NCI-H69 (cell line): ENCODE data around the gene MARK3.
A peak's percentile ranks its signal among the peaks of the same experiment; 100 is the strongest.
"Not testable (repeated sequence)": the region's sequence is repeated elsewhere in the genome, so short reads cannot be mapped to it uniquely, and the experiment has no call there.

Experiments
- DNase-seq: peaks from one replicate; lab custom pipeline; 2025; lab: John Stamatoyannopoulos, UW

MARK3 gene

DNA sequence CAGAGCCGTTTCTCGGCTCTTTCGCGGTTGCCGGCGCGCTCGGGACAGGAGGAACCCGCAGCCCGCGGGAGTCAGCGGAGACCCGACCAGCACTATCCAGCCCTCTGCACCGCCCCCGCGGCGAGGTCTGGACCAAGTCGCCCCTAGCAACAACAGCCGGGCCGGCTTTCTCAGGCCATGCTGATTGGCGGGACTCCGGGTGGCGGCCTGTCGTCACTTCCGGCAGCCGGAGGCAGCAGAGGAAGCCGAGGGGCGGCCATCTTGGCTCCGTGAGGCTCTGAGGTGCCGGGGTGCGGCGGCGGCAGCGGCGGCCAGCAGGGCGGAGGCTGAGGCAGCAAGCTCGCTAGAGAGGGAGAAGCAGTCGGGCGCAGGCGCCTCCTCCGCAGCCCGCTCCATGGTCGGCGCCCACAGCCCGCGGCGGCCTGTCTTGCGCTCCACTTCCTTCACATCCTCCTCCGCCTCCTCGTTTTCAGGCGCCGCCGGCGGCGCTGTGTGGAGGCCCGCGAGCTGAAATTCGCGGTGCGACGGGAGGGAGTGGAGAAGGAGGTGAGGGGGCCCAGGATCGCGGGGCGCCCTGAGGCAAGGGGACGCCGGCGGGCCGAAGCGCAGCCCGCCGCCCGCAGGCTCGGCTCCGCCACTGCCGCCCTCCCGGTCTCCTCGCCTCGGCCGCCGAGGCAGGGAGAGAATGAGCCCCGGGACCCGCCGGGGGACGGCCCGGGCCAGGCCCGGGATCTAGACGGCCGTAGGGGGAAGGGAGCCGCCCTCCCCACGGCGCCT, at the start of gene MARK3:
Gene MARK3, plus strand, starts transcription at position 264 of the 777 bp plus-strand sequence. CDS start 615 bp downstream, outside the sequence.
- DNase-seq: peak; percentile 98

DNA sequence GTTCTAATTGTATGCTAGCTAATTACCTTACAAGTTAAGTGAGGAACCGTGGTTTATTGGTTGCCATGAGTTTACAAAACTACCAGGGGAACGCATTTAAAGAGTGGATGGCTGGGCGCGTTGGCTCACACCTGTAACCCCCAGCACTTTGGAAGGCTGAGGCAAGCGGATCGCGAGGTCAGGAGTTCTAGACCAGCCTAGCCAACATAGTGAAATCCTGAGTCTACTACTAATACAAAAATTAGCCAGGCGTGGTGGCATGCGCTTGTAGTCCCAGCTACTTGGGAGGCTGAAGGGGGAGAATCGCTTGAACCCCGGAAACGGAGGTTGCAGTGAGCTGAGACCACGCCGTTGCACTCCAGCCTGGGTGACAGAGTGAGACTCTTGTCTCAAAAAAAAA, 49.0 kb upstream of the MARK3 start:
- no peak for DNase-seq

DNA sequence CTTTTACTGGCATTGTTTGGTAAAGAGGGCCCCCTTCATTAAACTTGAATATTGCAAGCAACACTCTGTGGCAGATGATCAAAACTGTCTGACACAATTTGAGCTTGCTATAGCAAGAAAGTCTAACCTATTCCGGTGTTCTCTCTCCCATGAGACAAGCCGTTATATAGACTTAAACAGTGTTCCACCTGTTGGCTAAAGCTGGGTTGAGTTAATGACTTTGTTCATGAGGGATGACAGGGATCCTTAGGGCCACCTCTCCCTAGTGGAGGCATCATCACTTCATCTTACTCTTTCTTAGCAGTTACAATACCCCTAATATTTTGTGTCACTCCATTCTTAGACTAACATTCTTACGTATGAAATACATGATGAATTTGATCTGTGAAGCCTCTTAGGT, 47.4 kb upstream of the MARK3 start:
- DNase-seq: no peak

DNA sequence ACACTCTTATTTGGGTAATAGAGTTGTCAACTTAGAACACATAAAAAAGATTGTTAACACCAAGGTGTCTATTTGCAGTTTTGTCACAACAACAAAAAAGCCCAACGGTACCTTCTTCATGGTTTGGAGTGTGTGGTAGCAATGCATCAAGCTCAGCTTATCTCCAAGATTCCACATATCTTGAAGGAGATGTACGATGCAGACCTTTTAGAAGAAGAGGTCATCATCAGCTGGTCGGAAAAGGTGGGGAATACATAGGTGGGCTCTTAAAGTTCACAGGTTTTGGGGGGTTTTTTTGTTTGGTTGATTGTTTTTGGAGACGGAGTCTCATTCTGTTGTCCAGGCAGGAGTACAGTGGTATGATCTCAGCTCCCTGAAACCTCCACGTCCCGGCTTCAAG, 45.7 kb upstream of the MARK3 start:
- DNase-seq: no peak

DNA sequence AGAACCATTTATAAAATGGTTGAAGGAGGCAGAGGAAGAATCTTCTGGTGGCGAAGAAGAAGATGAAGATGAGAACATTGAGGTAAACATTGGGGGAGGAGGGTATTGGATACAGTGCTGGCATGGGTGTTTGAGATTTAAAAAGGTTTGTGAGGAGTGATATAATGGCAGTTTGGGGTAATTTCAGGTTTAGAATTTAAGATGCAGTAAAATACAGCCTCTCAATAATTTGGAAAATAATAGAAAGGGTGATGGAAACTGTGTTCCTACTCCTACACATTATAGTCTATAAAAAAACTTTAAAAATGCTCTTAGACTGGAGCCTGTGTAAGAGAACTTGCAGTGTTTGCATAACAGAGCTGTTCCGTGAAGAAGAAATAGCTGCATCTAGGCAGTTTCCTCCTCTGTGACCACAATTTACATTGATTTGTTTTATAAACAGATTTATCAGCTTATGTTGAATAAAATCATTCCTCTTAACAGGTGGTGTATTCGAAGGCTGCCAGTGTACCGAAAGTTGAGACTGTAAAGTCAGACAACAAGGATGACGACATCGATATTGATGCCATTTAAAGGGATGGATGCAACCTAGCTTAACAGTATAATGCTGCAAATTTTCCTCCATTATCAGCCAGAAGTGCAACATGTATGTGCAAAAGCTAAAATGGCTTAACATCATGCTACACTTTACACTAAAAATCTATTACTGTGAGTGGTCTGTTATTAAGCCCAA, 44.6 kb upstream of the MARK3 start:
- DNase-seq: no peak

DNA sequence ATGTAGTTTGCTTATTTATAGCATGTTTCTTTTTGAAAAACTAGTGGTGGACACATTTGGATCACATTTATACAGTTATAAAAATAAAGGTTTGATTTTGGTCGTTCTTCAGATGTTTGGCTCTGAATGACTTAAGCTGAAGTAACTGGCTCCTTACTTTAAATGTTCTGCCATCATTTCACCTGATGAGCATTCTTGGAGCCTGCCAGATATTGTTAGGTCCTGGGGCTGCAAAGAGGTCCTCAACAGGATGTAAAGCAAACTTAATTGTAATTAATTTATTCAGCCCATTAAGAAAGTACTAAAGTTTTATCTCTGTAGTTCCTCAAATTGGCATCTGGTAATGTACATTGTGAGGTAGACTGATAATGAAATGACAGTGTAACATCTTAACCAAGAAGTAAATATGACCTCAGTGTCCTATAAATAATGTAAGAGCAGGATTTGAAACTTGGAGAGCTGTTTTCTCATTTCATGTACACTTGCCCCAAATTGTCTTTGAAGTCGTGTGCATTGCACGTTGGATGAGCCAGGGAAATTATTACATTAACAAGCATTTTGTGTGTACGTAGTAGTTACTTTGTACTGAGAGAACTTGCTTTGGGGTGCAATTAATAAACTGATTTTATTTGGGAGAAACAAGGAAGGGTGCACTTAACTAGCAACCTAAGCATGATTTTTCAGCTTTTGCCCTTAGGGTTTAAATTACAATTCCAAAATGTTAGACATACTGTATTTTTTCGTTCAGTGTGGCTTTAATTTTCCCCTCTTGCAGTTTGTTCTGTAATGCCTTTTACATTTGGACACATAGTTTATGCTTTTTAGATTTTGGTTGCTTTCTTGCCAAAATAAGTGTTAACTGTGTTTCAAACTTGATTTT, 43.7 kb upstream of the MARK3 start:
- DNase-seq: no peak

DNA sequence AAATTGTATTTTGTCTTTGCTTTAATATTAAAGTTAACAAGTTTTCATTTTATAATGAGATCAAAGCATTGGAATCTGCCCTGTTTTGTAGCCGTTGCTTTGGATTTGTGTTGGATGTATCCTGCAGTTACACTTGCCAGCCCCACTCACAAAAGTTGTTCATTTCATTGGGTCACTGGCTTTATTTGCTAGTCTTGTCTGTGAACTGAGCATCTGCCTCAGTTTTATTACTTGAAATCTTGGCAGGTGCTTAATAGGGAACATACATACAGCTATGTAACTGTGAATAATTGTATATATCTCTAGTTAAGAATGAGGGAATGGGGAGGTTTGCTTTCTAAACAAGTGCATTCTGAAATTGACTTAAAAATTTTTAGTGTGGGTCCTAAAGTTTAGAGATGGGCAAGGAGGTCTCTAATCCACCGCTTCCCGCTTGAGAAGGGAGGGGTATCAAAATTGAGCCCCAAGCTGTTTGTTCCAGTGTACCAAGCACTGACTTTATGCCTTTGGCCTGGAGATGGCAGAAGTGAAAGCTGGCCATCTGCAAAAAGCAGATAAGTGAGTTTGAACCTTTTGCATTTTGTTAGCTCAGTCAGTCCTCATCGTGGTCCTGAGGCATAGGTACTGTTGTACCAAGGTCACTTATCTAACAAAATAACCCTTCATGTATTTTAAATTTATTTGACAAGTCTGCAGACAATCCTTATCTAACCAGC, 41.9 kb upstream of the MARK3 start:
- DNase-seq: no peak

DNA sequence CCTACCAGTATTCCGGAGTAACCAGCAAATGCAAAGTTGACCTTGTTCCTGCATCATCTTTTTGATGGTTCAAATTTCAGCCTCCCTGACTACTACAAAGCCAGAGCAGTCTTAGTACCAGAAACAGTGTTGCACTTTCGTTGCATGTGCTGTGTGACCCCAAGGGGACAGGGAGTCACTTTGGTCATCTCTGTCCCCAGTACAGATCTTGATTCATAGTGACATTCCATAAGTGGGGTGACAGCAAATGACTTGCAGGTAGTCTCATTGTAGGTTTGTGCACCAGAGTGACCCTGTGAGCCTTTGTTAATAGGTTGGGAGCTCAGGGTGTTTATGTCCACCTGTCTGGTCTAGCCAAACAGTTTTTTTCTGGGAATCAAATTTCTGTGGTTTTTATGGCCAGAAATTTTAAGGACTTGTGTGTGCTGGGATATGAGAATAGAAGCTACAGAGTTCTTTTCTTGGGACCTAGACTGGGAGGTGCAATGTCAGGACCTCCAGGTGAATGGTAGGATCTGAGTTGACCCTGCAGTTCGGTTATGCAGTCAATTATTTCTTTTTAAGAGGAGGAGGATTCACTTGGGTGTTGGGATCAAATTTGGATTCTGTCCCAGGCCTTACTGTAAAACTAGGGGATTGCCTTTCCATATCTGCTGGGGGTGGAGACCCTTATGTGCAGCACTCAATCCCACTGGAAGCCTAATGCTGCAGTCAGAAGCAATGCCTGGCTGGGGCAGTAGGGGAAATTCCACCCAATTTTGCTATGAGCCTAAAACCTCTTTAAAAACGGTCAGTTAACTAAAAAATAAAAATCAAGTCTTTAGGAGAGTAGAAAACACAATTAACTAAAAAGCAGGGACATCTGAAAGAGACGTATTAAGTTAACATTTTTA, 41.1 kb upstream of the MARK3 start:
- DNase-seq: no peak

DNA sequence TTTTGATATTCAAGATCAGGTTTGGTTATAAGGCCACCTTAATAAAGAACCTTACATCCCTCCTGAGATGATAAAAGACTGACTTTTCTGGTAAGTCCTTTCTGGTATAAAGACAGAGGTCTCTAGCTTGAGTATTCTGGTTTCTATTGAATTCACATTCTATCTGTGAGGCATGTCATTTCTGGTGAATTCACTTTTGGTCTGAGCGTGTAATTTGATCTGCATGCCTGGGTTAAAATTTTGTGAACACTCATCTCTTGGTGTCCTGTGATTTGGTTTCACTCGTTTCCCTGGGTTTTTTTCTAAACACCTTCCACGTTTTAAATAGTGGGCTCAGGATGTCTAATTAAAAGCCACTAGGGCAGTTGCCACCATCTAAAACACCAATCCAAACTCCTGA, 38.9 kb upstream of the MARK3 start:
- DNase-seq: no peak

DNA sequence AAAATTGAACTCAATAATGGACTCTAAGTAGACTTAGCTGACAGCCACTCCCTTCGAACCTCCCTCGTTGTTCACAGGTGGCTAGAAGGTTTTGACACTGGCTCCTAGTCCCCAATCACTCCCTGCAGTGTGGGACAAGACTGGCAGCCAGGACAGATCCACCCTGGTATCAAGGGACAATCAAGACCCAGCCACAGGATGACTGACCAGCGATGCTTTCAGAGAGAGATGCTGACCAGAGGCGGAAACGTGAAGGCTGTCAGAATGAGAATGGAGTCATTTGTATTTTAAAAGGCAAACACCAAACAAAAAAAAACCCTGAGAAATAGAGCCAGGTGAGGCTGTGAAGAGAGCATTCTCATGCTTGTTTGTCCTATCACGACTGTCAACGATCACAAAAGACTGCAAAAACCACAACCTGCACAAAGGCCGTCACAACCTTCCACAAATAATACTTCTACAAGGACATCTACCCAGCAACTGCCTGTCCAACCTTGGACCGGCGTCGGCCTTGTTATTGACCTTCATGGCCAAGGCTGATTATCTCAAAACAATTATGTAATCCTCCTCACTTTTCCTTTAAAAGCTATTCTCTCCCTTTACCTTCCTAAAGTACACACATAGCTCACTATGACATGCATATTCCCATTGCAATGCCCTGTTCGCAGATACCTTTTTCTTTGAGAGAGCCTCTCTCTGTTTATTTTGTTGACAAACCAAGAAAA, 38.0 kb upstream of the MARK3 start:
- DNase-seq: no peak

DNA sequence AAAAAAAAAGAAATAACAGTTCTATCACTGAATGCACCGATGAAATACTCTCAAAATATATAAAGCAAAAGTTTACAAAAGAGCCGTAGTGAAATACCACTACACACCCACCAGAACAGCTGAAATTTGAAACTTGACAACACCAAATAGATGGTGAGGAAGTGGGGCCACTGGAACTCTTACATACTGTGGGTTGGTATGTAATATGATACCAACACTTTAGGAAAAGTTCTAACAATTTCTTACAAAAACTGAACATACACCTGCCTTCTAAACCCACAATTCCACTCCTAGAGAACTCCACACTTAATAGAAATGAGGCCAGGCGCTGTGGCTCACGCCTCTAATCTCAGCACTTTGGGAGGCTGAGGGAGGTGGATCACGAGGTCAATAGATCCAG, 37.1 kb upstream of the MARK3 start:
- no peak for DNase-seq

DNA sequence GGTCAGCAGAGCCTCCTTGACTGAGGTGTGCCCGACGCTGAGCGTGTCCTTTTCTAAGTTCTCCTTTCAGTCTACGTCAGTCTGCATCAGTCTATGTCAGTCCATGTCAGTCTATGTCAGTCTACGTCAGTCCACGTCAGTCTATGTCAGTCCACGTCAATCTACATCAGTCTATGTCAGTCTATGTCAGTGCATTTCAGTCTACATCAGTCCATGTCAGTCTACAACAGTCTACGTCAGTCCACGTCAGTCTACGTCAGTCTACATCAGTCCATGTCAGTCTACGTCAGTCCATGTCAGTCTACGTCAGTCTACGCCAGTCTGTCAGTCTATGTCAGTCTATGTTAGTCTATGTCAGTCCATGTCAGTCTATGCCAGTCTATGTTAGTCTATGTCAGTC, 35.2 kb upstream of the MARK3 start:
- no peak for DNase-seq

DNA sequence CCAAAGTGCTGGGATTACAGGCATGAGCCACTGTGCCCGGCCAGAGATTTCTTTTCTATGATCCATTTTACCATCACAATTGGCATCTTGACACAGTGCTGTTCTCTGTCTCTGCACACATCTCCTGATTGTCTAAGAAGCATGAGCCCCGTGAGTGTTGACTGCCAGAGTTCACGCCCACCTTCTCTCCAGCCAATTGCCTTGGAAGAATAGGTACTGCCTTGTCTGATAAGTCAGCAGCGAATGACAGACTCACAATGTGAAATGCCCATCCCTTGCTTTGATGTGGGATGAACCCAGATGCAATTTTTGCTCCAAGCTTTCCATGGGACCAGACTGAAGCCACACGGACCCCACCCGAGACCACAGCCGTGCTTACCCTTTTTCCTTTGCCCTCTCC, 31.9 kb upstream of the MARK3 start:
- DNase-seq: no peak

DNA sequence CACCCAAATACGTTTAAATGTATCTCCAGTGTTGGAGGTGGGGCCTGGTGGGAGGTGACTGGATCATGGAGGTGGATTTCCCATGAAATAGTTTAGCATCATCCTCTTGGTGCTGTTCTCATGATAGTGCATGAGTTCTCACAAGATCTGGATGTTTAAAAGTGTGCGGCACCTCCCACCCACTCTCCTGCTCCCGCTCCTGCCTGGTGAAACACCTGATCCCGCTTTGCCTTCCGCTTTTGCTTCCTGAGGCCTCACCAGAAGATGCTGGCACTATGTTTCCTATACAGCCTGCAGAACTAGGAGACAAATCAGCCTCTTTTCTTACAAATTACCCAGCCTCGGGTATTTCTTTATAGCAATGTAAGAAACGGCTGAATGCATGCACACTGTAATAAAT, 31.1 kb upstream of the MARK3 start:
- DNase-seq: no peak

DNA sequence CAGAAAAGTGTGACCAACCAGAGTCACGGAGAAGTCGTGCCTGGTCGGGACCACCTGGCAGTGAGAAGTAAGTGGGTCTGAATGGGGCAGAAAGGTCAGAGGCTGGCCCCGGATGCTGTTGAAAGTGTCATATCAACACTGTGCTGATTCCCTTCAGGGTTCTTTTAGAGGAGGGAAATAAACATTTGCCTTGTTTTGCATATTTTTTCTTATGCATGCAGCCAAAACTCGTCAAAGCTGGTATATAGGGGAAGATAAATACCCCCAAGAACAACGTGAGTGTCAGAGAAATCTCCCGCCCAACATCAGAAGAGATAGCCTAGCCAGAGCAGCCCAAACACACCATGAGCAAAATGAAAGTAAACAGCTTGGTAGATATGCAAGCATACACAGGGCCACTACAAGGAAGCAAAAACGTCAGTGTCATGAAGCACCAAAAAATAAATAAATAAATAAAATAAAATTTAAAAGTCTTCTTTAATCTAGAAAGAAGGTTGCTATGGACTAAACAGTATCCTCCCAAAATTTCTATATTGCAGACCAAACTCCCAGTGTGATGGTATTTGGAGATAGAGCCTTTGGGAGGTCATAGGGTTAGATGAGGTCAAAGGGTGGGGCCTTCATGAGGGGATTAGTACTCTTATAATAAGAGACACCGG, 29.1 kb upstream of the MARK3 start:
- DNase-seq: no peak

DNA sequence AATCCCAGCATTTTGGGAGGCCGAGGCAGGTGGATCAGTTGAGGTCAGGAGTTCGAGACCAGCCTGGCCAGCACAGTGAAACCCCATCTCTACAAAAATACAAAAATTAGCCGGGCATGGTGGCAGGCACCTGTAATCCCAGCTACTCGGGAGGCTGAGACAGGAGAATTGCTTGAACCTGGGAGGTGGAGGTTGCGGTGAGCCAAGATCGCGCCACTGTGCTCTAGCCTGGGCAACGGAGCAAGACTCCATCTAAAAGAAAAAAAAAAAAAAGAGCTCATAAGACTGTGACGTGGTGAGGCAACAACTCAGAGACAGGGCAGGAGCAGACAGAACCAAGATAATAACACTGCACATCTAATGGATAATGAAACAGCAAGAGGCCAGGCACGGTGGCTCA, 27.7 kb upstream of the MARK3 start:
- not testable (repeated sequence) for DNase-seq

DNA sequence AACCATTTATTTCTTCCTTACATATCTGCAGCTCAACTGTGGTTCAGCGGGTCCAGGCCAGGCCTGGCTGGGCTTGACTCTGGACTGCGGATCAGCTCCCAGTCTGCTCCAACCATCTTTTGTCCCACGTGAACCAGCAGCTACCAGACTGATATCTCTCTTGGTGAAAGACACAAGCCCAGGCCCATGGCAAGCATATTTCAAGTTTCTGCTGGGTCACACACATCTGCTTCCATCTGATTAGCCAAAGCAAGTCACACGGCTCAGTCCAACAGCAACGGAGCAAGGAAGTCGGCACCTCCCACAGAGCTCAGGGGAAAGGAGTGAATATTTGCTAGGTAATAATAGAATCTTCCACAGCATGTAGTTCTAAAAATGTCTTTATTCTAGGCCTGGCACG, 24.7 kb upstream of the MARK3 start:
- no peak for DNase-seq

DNA sequence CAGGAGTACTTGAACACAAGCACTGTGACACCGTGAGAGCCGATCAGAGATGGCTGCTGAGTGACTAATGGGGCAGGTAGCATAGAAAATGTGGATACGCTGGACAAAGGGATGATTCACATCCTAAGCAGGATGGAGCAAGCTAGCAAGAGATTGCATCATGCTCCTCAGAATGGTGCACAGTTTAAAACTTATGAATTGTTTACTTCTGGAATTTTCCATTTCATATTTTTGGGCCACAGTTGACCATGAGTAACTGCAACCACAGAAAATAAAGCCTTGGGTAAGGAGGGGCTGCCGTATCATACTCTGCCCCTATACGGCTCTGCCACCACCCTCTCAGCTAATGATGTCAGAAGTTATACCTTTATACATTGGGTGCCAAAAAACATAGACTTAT, 23.3 kb upstream of the MARK3 start:
- no peak for DNase-seq

DNA sequence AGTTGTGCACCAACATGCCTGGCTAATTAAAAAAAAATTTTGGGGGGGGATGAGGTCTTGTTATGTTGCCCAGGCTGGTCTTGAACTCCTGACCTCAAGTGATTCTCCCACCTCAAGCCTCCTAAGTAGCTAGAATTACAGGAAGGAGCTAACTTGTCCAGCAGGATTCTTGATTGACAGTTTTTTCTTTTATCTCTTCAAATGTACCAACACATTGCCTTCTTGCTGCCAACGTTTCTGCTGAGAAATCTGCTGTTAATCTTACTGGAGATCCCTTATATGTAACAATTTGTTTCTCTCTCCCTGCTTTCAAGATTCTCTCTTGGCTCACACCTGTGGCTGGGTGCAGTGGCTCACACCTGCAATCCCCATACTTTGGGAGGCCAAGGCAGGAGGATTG, 22.4 kb upstream of the MARK3 start:
- no peak for DNase-seq

DNA sequence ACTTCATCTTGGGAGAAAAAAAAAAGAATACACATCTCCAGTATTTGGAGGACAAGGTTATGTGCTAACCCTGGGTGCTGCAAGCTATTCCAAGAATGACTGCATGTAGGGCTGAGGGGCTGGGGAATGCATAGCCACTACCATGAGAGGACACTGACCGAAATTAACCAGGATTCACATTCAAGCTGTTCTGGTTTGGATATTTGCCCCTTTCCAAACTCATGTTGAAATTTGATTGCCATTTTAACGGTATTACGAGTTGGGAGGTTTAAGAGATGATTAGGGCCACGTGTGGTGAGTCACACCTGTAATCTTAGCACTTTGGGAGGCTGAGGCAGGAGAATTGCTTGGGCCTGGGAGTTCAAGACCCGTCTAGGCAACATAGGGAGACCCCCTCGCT, 18.5 kb upstream of the MARK3 start:
- DNase-seq: no peak
